Eye (tissue), 1 donor: ENCODE measurements around the gene OSBPL9.
"Not testable (repeated sequence)": the region's sequence is repeated elsewhere in the genome, so short reads cannot be mapped to it uniquely, and the experiment has no call there.

Experiments
- DNase-seq: peaks from one replicate; pipeline ENCODE4 v3.0.0-alpha.2; 2015

OSBPL9 gene

DNA sequence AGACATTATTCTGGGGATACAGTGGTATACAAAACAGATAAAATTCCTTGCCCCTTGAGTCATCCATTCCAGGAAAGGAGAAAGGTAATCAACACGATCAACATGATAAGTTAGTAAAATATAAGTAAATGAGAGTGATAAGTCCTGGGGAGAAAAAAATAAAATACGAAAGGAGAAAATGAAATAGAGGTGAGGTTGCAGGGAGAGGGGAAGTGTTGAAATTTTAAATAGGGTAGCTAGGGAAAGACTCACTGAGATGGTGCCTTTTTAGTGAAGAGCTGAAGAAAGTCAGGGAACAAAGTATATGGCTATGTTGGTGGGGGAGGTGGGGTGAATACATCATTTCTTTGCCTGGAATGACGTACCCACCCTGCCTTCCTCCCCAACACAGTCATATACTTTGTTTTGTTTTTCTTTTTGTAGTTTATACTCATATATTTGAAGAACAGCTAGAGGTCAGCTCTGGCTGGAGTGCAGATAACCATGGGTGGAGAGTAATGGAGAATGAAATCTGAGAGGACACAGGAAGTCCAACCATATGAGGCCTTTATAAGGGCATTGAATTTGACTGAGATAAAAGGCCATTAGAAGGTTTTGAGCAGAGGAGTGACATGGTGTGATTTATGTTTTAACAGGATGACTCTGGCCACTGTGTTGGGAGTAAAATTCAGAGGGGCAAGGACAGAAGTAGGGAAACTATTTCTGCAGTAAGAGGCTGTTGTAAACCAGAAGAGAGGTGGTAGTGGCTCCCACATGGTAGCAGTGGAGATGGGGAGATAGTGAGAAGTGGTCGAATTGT lies 54.8 kb downstream of the OSBPL9 start:
- no peak for DNase-seq

DNA sequence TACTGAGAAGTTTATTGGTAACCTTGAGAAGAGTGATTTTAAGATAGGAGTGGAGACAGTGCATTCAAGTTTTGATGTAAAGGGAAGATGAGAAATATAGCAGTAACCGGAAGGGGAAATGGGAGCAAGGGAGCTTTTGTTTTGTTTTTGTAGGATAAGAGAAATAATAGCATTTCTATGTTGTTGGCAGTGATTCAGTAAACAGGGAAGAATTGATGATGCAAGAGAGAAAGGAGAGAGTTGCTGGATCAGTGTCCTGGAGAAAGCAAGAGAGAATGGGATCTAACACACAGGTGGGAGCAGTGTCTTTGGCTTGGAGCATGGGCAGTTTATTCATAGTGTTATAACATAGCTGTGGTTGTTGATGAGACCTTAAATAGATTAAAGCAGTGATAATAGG lies 56.4 kb downstream of the OSBPL9 start:
- DNase-seq: no peak

DNA sequence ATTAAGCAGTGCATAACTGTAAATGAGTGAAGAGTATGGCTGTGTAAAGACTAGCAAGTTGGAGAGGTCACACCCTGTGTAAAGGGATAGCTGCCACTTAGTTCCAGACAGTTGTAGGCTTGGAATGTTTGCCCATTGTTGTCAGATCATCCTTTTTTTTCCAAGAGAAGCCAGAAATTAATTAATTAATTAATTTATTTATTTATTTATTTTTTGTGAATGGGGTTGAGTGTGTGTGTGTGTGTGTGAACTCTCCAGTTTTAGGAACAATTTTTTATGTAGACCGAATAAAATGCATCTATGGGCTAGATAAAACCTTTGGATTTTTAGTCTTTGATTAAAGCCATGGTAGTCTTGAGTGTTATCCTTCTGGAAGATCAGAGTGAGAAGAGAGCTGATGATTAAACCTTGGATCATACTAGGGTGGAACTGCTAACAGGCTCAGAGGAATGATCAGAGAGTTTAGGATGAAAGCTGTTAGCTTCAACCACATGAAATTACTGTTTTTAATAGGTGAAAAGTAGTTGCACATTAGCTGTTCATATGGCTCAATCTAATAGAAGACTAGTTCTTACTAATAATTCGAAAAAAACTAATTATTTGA lies 58.4 kb downstream of the OSBPL9 start:
- DNase-seq: no peak

- no peak for DNase-seq
These were observed 62.5 kb downstream of the OSBPL9 start for GRCh38 chr1:51679435-51679834.

DNA sequence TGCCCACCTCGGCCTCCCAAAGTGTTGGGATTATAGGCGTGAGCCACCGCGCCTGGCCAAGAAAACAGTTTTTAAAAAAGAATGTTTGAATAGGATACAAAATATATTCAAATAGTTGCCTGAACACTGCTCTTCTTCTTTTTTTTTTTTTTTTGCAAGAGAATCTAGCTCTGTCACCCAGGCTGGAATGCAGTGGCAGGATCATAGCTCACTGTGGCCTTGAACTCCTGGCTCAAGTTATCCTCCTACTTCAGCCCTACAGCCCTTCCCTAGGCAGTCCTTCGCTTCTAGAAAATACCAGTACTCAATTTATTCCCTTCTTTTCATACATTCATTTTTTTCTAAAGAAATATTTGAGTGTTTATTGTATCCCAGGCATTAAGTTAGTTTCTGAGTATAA lies 67.9 kb downstream of the OSBPL9 start:
- no peak for DNase-seq

GRCh38 chr1:51686450-51686849 lies 69.6 kb downstream of the OSBPL9 start:
- no peak for DNase-seq

DNA sequence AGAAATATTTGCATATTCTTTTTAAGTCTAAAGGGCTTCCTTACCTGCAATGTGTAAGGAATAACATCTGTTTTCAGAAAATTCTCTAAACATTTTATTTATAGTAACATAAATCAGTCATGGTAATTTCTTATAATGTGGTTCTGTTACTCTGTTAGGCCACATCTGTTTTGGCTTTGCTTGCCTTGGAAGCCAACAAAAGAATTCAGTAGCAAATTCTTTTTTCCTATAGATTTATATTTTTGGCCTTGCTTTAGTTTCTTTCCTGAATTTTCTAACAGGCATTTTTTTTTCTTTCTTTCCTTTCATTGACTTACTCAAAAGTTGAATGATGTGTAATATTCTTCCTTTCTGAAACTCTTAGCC lies 72.2 kb downstream of the OSBPL9 start:
- DNase-seq: no peak

- no peak for DNase-seq
These were observed 72.8 kb downstream of the OSBPL9 start for GRCh38 chr1:51689643-51690042.

GRCh38 chr1:51690285-51690961 lies 73.5 kb downstream of the OSBPL9 start:
- no peak for DNase-seq

DNA sequence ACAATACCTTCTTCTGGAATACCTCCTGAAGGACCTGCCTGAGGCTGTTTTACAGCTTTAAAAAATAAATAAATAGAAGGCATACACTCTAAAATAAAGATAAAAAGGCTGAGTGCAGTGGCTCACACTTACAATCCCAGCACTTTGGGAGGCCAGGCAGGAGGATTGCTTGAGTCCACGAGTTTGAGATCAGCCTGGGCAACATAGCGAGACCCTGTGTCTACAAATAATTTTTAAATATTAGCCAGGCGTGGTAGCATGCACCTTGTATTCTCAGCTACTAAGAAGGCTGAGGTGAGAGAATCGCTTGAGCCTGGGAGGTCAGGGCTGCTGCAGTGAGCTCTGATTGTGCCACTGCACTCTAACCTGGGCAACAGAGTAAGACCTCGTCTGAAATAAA lies 75.0 kb downstream of the OSBPL9 start:
- no peak for DNase-seq

DNA sequence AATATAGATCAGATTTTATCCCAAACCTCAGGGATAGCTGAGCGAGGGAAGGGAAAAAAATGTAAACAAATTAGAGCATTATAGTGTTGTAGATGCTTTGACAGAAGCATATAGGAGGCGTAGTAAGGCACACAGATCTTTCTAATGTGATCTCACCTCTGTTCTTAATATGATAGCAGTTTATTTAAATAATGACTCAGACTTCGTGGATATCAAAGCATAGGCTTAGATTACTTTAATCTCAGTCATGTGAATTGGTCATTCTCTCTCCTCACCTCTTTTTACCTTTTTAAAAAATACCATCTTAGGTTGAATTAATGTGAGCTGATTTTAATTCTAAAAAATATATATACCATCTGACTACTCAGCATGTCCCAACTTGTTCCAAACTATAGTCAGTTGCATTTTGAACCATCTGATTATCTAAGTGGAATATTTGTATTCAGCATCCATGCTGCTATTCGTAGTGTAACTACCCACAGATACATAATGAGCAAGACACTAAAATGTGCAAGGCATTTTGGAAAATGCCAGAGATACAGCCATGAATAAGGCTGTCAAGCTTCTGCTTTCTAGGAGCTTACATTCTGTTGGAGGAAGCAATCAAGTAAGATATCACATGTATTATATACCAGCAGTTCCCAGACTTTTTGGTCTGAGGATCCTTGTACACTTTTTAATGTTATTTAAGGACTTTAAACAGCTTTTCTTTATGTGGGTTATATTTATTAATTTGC lies 76.7 kb downstream of the OSBPL9 start:
- DNase-seq: no peak

DNA sequence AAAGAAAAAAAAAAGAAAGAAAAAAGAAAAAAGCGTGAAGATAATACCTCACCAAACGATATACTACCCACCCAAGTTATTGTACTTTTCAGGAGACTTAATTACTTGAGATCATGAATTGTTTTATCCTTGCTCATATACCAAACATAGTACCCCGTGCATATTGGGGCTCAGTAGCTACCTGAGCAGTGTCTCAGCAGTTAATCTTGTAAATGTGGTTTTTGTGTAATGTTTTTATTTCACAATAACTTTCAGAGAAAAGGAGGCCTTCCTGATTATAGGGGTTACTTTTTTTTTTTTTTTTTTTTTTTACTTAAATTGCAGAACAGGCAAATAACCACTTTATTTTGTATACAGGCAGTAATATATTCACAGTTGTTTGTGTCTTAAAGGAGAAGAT lies 80.3 kb downstream of the OSBPL9 start:
- DNase-seq: no peak

- DNase-seq: no peak
These were observed 82.5 kb downstream of the OSBPL9 start for GRCh38 chr1:51699391-51699790.

DNA sequence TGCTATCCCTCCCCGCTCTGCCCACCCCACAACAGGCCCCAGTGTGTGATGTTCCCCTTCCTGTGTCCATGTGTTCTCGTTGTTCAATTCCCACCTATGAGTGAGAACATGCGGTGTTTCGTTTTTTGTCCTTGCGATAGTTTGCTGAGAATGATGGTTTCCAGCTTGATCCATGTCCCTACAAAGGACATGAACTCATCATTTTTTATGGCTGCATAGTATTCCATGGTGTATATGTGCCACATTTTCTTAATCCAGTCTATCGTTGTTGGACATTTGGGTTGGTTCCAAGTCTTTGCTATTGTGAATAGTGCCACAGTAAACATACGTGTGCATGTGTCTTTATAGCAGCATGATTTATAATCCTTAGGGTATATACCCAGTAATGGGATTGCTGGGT lies 84.9 kb downstream of the OSBPL9 start:
- not testable (repeated sequence) for DNase-seq

- not testable (repeated sequence) for DNase-seq
These were observed 85.3 kb downstream of the OSBPL9 start for GRCh38 chr1:51702220-51702619.

- DNase-seq: no peak
These were observed 88.1 kb downstream of the OSBPL9 start for GRCh38 chr1:51705035-51705434.

DNA sequence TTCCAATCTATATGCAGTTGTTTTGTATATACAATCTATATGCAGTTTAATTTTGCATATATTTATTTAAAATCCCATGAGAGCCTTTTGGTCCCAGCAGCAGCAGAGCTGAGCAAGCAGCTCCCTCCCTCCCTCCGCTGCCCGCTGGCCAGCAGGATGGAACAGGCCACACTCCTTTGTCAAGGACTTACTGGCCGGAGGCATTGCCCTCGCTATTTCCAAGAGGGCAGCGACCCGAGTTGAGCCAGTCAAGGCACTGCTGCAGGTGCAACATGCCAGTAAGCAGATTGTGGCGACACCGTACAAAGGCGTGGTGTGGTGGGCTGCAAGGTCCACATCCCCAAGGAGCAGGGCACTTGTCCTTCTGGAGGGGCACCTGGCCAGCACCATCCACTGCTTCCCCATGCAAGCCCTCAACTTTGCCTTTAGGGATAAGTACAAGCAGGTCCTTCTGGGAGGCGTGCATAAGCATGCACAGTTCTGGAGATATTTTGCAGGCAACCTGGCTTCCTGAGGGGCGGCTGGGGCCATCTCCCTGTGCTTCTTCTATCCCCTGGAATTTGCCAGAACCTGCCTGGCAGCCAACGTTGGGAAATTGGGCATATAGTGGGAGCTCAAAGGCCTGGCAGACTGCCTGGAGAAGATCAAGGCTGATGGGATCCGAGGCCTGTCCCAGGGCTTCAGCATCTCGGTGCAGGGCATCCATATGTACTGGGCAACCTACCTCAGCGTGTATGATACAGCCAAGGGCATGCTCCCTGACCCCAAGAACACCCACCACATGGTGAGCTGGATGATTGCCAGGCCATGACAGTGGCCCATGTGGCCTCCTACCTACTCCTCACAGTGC lies 92.2 kb downstream of the OSBPL9 start:
- no peak for DNase-seq

DNA sequence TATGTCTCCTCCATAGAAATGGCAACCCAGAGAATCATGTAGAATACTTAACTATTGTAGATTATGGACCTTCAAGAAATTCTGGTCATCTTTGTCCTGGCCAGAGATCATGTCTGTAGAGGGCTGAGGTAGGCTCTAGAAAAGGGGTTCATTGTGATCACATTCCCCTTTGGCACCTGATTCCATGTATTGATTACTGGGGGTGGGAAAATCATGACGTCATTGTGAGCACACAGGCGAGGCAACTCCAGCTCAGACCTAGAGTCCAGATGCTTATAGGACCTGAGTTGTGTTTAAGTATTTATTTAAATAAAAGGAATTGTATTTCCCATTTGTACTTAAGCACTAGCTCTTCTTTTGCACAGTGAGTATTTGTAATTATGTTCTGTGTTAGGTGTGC lies 93.1 kb downstream of the OSBPL9 start:
- DNase-seq: no peak

GRCh38 chr1:51712590-51712989 lies 95.7 kb downstream of the OSBPL9 start:
- DNase-seq: no peak

GRCh38 chr1:51714374-51715019 lies 97.6 kb downstream of the OSBPL9 start:
- no peak for DNase-seq

- DNase-seq: no peak
These were observed 98.5 kb downstream of the OSBPL9 start for GRCh38 chr1:51715369-51715768.

GRCh38 chr1:51716746-51717145 lies 99.9 kb downstream of the OSBPL9 start:
- no peak for DNase-seq
